Adipose tissue (tissue), 3 donors: ENCODE data around the gene SNAP23. TPM values are rescaled to one million over a fixed set of nuclear protein-coding genes. Genes with fewer than 3 reads are reported as not detected.
"Not testable (repeated sequence)": the region's sequence is repeated elsewhere in the genome, so short reads cannot be mapped to it uniquely, and the experiment has no call there.

ENCODE experiments used
- H3K27ac ChIP-seq: one replicate; pipeline ENCODE4 v1.5.1; 2013; ENCODE audit warnings: low read depth, low read length
- WGBS, 3 donors: extraction: QIAGEN DNeasy Blood & Tissue Kit; methylation state at CpG; one replicate each; pipeline ENCODE4 v1.1.7; 2013; 5-methylcytosine and 5-hydroxymethylcytosine counted together
- polyA plus RNA-seq, 3 donors: library from polyadenylated mRNA; stranded (reverse); fragments of 200-250 nt; gene quantifications; one replicate each; pipeline ENCODE4 v1.2.3, GENCODE V29; 2013
- donor health status: healthy with polysubstance abuse.
- donor health status: Bipolar disorder and iron deficiency.
- donor health status: healthy.

The SNAP23 gene
- polyA plus RNA-seq, 3 donors = 19.3 to 70.4 (median 38.9) TPM

DNA sequence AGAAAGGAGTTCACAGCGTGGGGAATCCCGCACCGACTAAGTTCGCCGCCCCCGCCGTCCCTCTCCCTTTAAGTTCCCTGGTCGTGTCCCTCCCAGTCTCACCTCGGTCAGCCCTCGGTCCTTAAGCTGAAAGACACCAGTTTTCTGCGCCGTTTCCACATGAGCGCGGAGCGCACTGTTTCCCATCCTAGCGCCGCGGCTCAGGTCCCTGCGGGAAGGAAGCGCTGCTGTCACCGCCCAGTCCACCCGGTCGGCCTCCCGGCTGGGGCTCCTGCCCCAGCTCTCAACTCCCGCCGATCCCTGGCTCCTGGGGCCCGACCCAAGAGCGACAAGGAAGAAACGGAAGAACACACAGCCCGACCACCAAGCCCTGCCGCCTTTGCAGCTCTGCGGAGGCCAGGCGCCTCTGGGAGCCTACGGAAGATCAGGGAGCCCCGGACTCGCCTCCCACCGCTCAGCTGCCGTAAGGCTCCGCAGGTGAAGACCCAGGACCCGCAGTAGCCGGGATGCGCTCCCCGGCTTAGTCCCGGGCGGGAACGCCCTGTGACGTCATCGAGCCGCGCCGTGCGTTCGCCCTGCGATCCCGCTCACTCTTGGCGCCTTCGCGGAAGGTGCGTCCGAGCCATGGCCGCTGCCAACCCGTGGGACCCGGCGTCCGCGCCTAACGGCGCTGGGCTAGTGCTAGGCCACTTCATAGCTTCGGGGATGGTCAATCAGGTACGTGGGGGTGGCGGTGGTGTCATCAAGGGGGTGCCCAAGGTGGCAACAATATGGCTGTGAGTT is 53.0 kb downstream of the SNAP23 start, which contains the start of the genes HAUS2 and LRRC57:
TSS of gene HAUS2 (plus strand) at position 590 of the 783 bp plus-strand sequence. CDS start at position 625, 35 bp downstream.
TSS of gene LRRC57 (minus strand) at position 545 of the 783 bp plus-strand sequence. CDS start at position 186, 359 bp downstream.
- 0 to 1% (median 1%) methylated on average over 70 to 71 of the region's 71 CpGs for WGBS, 3 donors
- H3K27ac ChIP-seq = peak within 1 kb of the TSS; percentile 74

DNA sequence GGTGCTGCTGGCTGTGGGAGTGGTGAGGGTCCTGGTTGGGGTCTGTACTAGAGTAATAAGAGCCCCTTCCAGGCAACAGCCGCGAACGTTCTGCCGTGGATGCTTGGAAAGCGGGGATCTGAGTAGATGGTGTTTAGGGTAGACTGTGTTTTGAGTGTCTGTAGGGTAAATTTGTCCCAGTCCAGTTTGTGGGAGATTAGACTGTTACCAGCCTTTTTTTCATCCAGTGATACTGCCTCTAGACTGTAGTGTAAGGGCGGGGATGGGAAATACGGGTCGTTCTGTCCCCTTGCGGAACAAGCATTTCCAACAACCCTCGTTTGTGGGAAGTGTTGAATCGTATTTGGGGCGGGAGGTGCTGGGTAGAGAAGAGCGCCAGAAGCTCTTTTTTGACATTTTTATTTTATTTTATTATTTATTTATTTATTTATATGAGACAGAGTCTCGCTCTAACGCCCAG is 53.6 kb downstream of the SNAP23 start:
- 0% methylated on average over 15 of the region's 15 CpGs for WGBS, 3 donors
- H3K27ac ChIP-seq = peak overlapping the region; percentile 73

DNA sequence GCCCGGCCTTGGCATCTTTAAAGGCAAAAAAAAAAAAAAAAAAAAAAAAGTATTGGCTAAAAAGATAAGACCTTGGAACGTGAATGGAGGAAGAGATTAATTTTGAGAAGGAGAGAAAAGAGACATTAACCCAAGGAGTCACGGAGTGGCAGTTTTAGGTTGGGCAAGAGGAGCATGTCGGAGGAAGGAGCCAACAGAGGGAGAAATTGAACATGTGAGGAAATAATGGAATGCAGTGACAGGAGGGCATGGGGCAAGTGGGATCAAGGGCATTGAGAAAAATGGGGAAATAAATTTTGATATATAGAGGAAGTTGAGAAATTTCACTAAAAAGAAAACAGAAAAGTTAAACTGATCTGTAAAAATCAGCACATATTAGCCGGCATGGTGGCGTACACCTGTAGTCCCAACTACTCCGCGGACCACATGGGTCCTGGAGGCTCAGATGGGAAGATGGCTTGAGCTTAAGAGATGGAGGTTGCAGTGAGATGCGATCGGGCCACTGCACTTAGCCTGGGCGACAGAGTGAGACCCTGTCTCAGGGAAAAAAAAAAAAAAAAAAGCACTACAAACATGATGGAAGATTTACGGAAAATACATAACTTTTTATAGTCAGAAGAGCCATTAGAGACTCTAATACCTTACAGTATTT is 54.4 kb downstream of the SNAP23 start:
- no peak overlapping the region for H3K27ac ChIP-seq
- 58 to 79% (median 59%) methylated on average over 12 of the region's 12 CpGs for WGBS, 3 donors

DNA sequence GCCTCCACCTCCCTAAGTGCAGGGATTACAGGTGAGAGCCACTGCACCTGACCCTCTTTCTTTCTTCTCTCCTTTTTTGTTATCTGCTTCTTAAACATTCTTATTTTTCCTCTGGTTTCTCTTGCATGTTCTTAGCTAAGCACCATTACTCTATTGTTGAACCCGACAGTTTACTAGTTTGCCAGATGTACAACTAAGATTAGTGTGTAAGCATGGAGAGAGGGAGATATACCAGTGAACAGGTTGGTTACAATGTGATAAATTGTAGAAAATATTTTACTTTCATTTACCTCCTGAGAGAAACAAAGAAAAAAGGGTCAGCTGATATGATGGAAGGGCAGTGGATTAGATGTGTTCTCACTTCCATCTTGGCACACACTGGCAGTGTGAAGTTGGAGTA is 58.1 kb downstream of the SNAP23 start:
- 82 to 88% (median 85%) methylated on average over 1 of the region's 1 CpG for WGBS, 3 donors

DNA sequence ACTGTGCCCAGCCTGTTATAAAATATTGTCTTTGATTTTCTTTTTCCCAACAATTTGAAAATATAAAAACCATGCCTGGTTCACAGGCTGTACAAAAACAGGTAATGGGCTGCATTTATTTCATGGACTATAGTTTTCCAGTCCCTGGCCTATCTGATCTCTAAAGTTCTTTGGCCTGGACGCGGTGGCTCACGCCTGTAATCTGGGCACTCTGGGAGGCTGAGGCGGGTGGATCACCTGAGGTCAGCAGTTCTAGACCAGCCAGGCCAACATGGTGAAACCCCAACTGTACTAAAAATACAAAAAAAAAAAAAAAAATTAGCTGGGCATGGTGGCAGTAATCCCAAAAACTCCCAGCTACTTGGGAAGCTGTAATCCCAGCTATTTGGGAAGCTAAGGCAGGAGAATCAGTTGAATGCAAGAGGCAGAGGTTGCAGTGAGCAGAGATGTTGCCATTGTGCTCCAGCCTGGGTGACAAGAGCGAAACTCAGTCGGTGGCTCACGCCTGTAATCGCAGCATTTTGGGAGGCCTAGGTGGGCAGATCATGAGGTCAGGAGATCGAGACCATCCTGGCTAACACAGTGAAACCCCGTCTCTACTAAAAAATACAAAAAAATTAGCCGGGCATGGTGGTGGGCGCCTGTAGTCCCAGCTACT is 61.2 kb downstream of the SNAP23 start:
- WGBS, 3 donors = 90 to 98% (median 97%) methylated on average over 10 to 11 of the region's 12 CpGs
- H3K27ac ChIP-seq = not testable (repeated sequence)

More for the DNA sequence above, 58.1 kb downstream of the SNAP23 start:
- H3K27ac ChIP-seq = no peak overlapping the region

DNA sequence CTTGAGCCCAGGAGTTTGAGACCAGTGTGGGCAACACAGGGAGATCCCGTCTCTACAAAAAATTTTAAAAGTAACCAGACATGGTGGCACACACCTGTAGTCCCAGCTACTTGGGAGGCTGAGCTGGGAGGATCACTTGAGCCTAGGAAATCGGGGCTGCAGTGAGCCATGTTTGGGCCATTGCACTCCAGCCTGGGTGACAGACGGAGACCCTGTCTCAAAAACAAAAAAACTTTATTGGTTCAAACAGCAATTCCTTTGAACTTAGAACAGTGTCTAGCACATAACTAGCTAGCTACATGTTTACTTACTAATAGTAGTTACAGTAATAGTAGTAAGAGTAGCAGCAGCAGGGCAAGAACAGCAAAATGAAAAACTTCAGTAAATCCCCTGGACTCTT is 63.3 kb downstream of the SNAP23 start:
- 94 to 98% (median 95%) methylated on average over 3 of the region's 3 CpGs for WGBS, 3 donors
- H3K27ac ChIP-seq = no peak overlapping the region

DNA sequence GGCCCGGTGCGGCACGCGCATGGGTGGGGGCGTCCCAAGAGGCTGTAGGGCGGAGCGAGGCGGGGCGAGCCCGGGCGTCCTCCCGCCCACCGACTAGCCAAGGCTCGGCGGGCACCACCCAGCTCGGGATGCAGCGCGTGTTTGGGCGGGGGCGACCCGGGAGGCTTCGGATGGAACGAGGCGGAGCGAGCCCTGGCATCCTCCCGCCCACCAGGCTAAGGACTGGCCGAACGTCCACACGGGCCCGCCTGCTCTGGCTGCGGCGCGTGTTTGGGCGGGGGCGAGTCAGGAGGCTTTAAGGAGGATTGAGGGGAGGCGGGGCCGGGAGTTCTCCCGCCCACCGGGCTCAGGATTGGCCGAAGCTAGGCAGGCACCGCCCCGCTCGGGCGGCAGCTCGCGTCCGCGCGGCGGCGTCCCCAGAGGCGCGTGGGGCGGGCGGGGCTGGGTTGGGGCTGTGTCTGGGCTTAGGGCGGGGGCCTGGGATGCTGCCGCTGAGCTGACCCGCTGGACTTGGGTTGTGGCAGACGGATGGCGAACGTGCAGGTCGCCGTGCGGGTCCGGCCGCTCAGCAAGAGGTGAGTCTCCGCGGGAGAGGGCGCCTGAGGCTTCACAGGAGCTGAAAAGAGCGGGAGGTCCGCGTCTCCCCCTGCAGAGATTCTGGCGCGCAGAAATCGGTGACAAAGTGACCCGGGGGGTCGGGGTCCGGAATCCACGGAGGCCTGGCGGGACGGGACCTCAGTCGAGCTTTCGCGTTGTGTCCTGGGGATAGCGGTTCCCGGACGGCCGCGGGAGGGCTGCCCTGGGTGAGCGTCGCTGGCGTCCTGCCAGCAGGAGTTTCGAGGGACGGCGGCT is 80.0 kb downstream of the SNAP23 start, which contains the start of gene STARD9:
TSS of gene STARD9 (plus strand) at position 419 of the 852 bp plus-strand sequence. CDS start at position 529, 110 bp downstream.
- no peak within 1 kb of the TSS for H3K27ac ChIP-seq
- WGBS, 3 donors = 0 to 1% (median 0%) methylated on average over 92 to 95 of the region's 95 CpGs

DNA sequence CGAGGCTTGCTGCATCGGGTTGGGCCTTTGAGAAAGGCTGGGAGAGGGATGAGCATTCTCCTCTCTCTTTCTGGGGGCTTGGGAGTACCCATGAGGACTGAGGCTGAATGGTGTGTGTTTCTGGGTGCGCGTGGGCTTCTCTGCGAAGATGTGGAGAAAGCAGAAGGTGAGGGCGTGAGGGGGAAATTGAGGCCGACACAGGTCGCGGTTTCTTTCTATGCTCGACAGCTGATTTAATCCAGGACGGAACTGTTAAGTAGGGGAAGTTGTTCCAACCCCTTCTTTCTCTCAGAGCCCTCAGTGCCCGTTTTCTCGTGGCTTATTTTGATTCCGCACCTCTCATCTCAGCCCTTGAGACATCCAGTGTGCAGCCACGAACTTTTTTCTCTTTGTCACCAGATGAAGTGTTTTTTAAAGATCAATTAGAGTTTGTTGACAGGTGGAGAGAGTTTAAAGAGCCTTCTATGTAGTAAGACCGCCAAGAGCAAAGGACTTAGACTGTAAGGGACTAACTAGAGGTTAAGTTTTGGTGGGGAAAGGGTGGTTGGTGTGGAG is 80.7 kb downstream of the SNAP23 start:
- no peak overlapping the region for H3K27ac ChIP-seq
- WGBS, 3 donors = 7 to 14% (median 10%) methylated on average over 16 of the region's 16 CpGs

DNA sequence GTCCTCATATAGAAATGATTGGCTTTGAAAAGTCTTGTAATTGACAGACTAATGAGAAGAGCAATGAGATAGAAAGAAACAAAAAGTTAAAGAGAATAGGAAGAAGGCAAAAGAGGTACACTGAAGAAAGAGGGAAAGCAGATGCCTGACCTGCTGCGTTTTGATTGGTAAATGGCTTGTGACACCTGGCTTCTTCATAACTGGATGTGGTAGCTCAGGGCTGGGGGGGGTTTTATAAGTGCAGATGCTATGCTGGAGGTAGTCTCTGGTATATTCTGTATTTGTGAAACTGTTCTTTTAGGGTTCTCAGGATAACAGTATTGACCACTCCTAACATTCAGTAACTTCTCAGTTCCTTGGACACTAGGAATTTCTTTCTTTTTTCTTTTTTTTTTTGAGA is 81.3 kb downstream of the SNAP23 start:
- 63 to 84% (median 74%) methylated on average over 1 of the region's 1 CpG for WGBS, 3 donors
- H3K27ac ChIP-seq = no peak overlapping the region

DNA sequence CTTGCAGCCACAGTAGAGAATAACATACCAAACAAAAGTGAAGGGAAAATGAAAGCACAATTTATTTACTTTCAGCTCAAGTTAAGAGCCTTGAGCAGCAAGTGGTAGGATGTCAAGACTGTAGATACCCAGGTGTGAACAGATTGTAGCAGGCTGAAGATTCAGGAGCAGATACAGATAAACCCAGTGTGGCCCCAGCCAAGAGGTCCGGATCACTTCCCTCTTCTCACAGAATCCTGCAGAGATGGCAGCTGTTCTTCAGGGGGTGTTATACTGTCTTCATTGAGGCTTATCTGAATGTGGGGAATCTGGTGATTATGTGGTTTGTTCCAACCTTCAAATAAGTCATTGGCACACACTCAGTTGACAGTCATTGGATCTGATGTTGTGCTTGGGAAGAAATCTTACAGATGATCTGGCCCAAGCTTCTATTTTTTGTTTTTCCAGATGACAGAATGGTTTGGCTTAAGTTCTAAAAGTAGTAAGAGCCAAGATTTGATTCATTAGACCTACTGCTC is 82.1 kb downstream of the SNAP23 start:
- no peak overlapping the region for H3K27ac ChIP-seq
- 20 to 46% (median 22%) methylated on average over 1 of the region's 1 CpG for WGBS, 3 donors

DNA sequence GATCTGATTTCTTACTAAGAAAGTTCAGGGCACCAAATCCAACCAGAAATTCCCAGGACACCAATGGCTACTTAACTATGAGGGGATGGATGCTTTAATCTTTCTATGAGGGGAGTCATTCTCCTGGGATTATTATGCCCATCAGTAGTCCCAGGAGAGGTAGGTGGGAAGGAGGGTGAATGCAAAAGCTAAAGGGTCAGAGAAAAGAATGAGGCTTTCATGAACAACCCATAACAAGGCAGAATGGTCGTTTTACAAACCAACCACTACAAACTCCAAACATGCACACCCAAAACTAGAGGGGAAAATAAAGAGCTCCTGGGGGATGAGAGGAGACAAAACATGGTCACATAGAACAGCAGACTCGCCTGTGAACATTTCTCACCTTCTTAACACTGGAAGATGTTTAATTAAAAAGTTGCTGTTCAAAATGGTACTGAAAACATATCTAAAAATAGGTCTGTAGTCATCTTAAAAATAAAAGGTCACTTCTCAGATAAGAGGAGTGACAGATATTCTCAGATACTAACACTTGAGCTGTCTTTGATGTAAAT is 83.6 kb downstream of the SNAP23 start:
- H3K27ac ChIP-seq = no peak overlapping the region

DNA sequence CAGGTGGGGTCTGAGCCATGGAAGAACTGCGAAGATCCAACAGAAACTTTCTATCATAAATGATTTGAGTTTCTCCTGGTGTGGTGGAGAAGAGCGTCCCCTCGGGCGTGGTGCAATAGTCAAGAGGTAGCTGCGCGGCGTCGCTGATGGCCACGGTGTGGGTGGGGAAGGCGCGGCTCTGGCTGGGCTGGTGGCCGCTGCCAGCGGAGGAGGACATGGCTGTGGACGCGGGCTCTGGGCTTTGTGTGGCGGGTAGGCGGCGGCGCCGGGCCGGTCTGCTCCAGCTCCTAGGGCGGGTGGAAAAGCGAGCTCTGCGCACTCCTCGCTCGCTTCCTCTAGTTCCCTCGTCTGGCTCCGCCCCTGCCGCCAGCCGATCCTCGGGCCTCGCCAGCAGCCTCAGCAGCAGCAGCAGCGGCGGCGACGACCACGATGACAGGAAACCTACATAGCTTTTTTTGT is 85.9 kb downstream of the SNAP23 start:
- no peak overlapping the region for H3K27ac ChIP-seq
- 1% methylated on average over 35 to 37 of the region's 37 CpGs for WGBS, 3 donors

More for the DNA sequence above, 83.6 kb downstream of the SNAP23 start:
- WGBS, 3 donors = 61 to 94% (median 89%) methylated on average over 2 of the region's 2 CpGs

Other genes starting within 250 kb of the SNAP23 start
- 10 to 100 TPM in 1 of 3 donors, 1 to 10 TPM in 2; 5.1 to 10.3 (median 8.8) TPM for gene GANC, start 222.4 kb upstream of the SNAP23 start, polyA plus RNA-seq
- 10 to 100 TPM; 15.7 to 28.0 (median 23.6) TPM for gene TMEM87A, start 222.2 kb upstream of the SNAP23 start, polyA plus RNA-seq
- 1 to 10 TPM; 3.9 to 9.7 (median 8.3) TPM for gene CAPN3, start 136.1 kb upstream of the SNAP23 start, polyA plus RNA-seq
- gene ZNF106, start 4.5 kb upstream of the SNAP23 start, polyA plus RNA-seq = 10 to 100 TPM in 2 of 3 donors, 1 to 10 TPM in 1; 6.8 to 30.7 (median 24.2) TPM
- 10 to 100 TPM in 1 of 3 donors, 1 to 10 TPM in 2; 6.2 to 10.7 (median 7.3) TPM for gene LRRC57, start 53.2 kb downstream of the SNAP23 start, polyA plus RNA-seq
- 10 to 100 TPM in 2 of 3 donors, 1 to 10 TPM in 1; 8.1 to 17.8 (median 13.8) TPM for gene HAUS2, start 53.2 kb downstream of the SNAP23 start, polyA plus RNA-seq
- 10 to 100 TPM in 1 of 3 donors, 1 to 10 TPM in 1, under 1 TPM in 1; 0.78 to 15.0 (median 3.8) TPM for gene STARD9, start 80.0 kb downstream of the SNAP23 start, polyA plus RNA-seq
- 1 to 10 TPM; 6.3 to 8.8 (median 7.6) TPM for gene CDAN1, start 241.5 kb downstream of the SNAP23 start, polyA plus RNA-seq